Activated effector memory CD4-positive, alpha-beta T cell treated with anti-CD3 and anti-CD28 coated beads, Interleukin-2, amount 50 U/mL, for 16 hours (primary cell): Measurements from ENCODE around the gene LRRC17.

Experiments used
- DNase-seq: peaks from one replicate; pipeline ENCODE4 v3.0.0-alpha.2; 2020

LRRC17 gene

GRCh38 chr7:102912742-102913141 is at the start of gene LRRC17:
LRRC17 (plus strand) TSS chr7:102913000; CDS start chr7:102933914, 20,914 bp downstream.
- no peak for DNase-seq

DNA sequence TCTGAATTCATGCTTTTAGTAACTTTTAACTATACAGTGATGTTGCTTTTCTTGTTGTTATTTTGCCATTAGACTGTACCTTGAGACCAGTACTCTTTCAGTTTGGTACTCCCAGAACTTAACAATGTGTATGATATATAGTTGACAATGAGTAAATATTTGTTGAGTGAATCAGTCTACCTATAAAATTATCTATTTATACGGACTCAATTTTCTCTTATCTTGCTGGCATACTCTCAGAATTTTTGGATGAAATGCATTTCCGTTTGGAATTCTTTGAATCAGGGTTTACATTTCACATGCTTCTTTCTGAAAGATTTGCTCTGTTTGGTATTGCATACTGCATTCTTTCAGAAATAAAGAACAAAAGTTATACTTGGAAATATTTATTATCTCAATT is 47.8 kb upstream of the LRRC17 start:
- DNase-seq: no peak

GRCh38 chr7:102866535-102867215 is 46.1 kb upstream of the LRRC17 start:
- no peak for DNase-seq

- no peak for DNase-seq
These were observed 43.6 kb upstream of the LRRC17 start for GRCh38 chr7:102869195-102869594.

- no peak for DNase-seq
These were observed 40.3 kb upstream of the LRRC17 start for GRCh38 chr7:102872460-102872859.

GRCh38 chr7:102873470-102874165 is 39.2 kb upstream of the LRRC17 start:
- no peak for DNase-seq

DNA sequence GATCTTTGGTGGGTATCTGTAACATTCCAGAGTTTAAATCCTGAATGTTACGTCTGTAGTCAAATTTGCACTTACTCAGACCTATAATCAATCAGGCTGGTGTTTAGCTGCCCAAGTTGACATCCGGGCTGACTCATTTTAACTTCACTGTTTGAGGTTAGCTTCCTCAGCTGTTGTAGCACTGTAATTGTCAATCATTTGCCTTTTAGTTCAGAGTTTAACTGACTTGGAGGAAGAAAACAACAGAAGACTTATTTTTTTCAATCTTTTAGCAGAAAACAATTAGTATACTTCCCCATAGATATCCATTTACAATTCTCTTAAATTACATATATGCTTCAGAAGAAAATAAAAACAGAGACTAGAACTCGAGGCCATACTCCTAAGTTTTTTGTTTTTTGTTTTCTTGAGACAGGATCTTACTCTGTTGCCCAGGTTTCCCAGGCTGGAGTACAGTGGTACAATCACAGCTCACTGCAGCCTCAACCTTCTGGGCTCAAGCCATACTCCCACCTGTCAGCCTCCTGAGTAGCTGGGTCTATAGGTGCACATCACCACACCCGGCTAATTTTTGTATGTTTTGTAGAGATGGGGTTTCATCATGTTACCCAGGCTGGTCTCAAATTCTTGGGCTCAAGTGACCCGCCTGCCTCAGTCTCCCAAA is 38.5 kb upstream of the LRRC17 start:
- no peak for DNase-seq

DNA sequence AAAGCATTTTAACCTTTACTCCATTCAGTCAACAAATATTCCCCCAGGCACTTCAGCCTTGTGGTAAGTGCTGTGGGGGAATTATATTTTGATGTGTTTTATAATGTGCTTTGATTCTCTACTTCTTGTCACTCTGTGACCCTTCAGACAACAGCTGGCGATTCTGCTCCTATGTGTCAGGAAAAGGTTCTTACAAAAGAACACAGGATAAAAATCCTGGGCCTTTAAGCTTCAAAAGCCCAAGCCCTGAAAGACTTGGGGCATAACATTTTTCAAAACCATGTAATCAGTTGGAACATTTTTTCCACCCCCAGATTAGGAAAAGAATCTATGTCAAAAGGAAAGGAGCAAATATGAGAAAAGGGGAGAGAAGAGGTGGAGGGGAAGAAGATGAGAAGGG is 37.8 kb upstream of the LRRC17 start:
- no peak for DNase-seq

DNA sequence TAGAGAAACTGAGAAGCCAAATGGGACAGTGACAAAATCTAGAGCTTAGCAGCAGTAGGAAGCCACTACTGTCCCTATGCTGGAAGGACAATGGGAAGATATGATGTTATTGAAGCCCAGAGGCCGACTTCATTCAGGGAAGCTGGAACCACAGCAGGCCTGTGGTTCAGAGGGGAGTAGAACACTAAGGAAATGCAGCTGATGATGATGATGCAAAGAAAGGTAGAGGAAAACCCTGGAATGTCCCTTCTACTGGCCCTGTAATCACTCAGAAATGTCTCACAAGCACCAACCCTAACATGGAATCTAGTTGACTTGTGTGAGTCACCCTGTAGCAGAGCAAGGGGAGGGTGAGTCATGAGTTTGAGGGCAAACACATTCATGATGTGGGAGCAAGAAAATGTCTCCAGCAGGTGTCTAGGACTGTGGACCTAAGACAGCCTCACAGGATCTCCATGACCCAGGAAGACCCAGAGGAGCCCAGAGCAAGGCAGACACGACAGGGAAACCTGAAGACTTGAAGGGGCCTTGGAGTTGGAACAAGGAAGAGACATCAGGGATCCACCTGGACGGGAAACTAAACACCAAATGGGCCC is 37.0 kb upstream of the LRRC17 start:
- DNase-seq: peak; percentile 63

DNA sequence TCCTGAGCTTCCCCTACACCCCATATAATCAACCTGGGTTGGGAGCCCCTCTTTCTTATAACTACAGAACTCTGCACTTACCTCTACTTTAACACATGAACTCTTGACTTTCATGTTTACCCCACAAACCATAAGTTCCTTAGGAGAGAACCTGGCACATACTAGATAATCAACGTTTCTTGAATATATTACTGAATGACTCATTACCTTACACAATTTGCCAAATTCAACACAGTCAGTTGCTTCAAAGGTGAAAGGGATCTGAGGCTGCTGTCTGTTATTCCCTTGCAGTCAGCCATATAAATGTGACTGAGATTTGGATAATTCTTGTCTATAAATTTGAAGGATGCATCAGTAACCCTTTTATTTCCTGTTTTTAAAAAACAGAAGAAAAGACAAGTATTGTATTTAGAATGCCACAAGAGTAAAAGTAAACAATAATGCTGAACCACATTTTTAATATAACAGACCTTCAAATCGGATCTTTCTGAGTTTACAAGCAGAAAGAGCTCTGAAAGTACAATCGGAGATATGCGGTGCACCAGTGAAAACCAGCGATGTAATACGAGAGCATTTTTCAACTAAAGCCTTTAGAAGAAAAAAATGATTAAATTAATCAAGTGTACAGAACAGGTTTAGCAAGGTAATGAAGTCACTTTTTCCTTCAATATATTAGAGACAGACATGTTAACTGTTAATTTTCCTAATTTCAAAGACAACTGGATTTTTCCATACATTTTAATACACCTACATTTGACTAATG is 29.5 kb upstream of the LRRC17 start:
- DNase-seq: no peak

GRCh38 chr7:102888561-102889233 is 24.1 kb upstream of the LRRC17 start:
- no peak for DNase-seq

- no peak for DNase-seq
These were observed 22.9 kb upstream of the LRRC17 start for GRCh38 chr7:102889851-102890250.

DNA sequence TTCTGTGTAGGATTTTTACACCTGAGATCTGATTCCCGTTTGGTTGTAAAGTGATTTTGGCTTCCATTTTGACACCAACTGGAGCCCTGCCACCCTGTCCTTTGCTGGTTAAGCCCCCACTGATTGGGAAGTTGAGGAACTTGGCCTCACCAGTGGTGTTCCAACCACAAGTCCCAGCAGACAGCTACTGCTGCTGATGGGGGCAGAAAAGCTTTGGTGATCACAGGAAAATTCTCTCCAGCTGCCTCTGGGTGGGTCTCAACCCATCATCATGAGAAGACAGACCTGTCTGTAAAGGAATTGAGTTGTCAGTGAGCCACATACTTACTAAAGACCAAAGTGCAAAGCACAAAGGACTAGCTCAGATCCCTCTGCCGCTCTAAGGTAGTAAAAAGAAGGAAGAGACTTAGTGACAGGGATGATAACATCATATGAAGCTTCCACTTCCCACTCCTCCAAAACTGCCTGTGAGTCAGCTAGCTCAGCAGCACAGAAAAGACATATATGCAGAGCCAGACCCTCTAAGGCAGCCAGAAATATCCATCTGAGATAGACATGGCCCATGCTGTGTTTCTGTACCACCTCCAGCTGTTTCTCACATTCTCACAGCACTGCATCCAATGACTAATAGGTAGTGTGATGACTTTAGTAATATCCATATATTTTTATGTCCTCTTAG is 22.4 kb upstream of the LRRC17 start:
- no peak for DNase-seq

DNA sequence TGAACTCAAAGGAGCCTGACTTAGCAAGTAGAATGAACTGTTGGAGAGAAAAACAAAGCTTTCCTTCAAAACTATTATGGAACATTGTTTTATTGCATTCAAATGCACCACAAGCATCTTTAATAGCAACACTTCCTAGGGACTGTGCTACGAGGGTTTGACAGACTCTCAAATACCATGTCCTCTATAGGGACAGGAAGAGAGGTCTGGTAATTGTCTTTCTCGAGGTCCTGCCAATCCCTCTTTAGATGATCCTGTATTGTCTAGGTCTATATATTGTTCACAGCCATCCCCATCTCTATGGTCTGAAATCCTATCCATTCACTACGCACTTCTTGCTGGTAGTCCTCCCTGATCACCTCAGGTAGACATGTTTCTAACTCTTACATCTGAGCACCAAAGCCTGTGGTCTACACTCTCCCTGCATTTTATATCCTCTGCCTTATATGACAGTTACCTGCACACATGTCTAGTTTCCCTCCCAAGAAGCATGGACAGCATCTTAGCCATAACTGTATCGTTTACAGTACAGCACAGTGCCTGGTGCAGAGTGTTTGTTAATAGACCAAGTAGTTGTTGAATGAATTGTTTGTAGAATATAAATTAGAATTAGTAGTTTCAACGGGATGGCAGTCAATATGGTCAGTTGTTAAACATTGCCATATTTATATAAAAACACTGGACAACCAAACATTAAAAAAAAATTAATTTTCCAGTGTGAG is 21.7 kb upstream of the LRRC17 start:
- DNase-seq: no peak

DNA sequence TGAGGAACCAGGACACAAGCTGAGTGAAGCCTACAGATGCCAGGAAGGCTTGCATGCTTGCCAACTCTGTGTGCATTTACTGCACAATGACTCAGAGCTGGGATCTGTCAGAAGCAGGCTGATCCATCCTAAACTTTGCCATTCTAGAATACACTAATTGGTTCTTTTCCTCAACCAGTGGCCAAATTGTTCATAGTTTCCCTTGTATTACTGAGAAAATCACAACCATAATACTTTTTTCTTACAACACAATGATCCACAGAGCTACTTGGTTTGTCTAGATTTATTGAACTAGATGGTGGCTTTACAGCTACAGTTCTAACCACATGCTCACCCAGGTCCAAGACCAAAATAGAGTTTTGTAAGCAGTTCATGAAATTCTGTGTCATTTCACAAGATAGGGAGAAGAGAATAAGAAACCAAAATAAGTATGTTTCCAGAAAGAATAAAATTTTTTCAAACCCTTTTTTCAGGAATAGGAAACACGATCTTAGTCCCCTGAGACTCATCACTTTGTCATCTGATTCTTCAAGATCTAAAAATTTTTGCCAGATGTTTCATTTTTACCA is 21.0 kb upstream of the LRRC17 start:
- DNase-seq: no peak

GRCh38 chr7:102892631-102893278 is 20.0 kb upstream of the LRRC17 start:
- no peak for DNase-seq

- DNase-seq: no peak
These were observed 17.2 kb upstream of the LRRC17 start for GRCh38 chr7:102895602-102896001.

- DNase-seq: no peak
These were observed 16.2 kb upstream of the LRRC17 start for GRCh38 chr7:102896585-102896984.

DNA sequence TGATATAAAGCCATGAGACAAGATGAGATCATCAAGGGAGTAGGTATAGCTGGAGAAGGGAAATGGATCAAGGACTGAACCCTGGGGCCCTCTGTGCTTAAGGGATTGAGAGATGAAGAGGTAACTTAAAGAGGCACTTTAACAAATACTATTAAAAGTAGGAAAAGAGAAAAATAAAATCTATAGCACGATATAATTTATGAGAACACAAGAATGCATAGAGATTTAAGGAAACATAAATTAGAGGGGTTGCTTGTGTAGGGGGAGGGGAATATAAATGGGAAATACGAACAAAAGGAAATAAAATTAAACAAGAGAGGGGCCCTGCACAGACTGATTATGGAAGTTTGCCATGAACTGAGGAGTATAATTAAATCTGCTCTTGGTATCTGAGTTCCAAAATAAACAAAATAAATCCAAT is 15.6 kb upstream of the LRRC17 start:
- DNase-seq: no peak
